Karpas-422 (cell line): ENCODE results near the gene BMERB1. TPM values are rescaled to one million over a fixed set of nuclear protein-coding genes. Genes with fewer than 3 reads are reported as not detected.

Experiments
- DNase-seq: peaks from one replicate; pipeline ENCODE4 v3.0.0-alpha.2; 2015
- H2AFZ ChIP-seq: fragments of 200-600 bp; sonication (generic); 2 replicates; pipeline ENCODE4 v1.6.1; 2014; ENCODE audit warnings: antibody characterized with exemption, low read length, mixed read lengths
- H3K27ac ChIP-seq: fragments of 200-600 bp; sonication (generic); 2 replicates; pipeline ENCODE4 v1.5.1; 2014; ENCODE audit warnings: mild to moderate bottlenecking, low read length, moderate library complexity
- H3K27me3 ChIP-seq: fragments of 200-600 bp; sonication (generic); 2 replicates; pipeline ENCODE4 v1.6.1; 2014; ENCODE audit warnings: low read length, mixed read lengths
- H3K36me3 ChIP-seq: fragments of 200-600 bp; sonication (generic); 2 replicates; pipeline ENCODE4 v1.6.1; 2014; ENCODE audit warnings: low read length, mixed read lengths; ENCODE audit not compliant: insufficient read depth
- H3K4me1 ChIP-seq: fragments of 200-600 bp; sonication (generic); 2 replicates; pipeline ENCODE4 v1.6.1; 2014; ENCODE audit warnings: mild to moderate bottlenecking, low read length, mixed read lengths
- H3K4me2 ChIP-seq: fragments of 200-600 bp; sonication (generic); 2 replicates; pipeline ENCODE4 v1.6.1; 2014; ENCODE audit warnings: low read length, low read depth, mild to moderate bottlenecking; ENCODE audit not compliant: poor library complexity, severe bottlenecking
- H3K4me3 ChIP-seq: fragments of 200-600 bp; sonication (generic); 2 replicates; pipeline ENCODE4 v1.5.1; 2014; ENCODE audit warnings: mild to moderate bottlenecking, antibody characterized with exemption, low read length, mixed read lengths
- H3K79me2 ChIP-seq: fragments of 200-600 bp; sonication (generic); 2 replicates; pipeline ENCODE4 v1.6.1; 2014; ENCODE audit warnings: mild to moderate bottlenecking, low read length, mixed read lengths
- H3K9ac ChIP-seq: fragments of 200-600 bp; sonication (generic); 2 replicates; pipeline ENCODE4 v1.6.0; 2014; ENCODE audit warnings: low read length
- H3K9me2 ChIP-seq: fragments of 200-600 bp; sonication (generic), shearing (Covaris generic); replicated peaks from 2 replicates; pipeline ENCODE4 v1.6.0; 2014; ENCODE audit warnings: mild to moderate bottlenecking, low read length, moderate library complexity; ENCODE audit not compliant: insufficient read depth
- H3K9me3 ChIP-seq: fragments of 300-700, 200-600 bp; sonication (generic); 2 replicates; pipeline ENCODE4 v1.6.1; 2014; ENCODE audit warnings: low read length, mixed read lengths
- H4K20me1 ChIP-seq: fragments of 200-600 bp; sonication (generic); 2 replicates; pipeline ENCODE4 v1.6.1; 2014; ENCODE audit warnings: mild to moderate bottlenecking, antibody characterized with exemption, low read length, low read depth; ENCODE audit not compliant: insufficient read depth
- total RNA-seq: library from RNA; depleted of rRNA; stranded (reverse); fragments of >200 nt; shearing (Covaris generic); gene quantifications from 2 replicates; pipeline ENCODE4 v1.2.3, GENCODE V29; 2014; ENCODE audit warnings: low replicate concordance; rRNA removed

BMERB1 gene
- total RNA-seq, 1 experiment from 2014 or later, result 0.22 TPM

DNA sequence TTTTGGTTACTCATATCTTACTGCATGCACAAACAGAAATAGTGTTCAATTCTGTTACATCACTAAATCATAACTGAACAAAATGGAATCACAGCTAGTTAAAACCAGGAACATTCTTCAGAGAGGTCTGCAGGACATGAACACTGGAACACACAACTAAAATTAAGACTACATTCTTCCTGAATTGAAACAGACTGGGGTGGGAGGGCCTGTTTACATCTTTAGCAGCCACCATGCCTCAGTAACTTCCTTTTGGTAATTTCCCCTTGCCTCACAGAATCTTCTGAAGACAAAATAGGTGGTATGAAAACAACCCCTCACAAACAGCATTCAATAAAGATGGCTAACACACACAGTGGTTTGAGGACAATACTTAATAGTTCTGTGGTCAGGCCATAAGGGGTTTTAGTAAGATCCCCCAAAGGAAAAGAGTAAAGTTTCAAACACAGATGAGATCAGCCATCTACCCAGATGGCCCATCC is 202.0 kb downstream of the BMERB1 start:
- no peak for DNase-seq
- no peaks in the 10 kb centered on the region for H4K20me1 ChIP-seq
- peaks cover 41% of the 10 kb centered on the region for H3K79me2 ChIP-seq
- peaks cover 58% of the 10 kb centered on the region for H3K4me1 ChIP-seq
- no peaks in the 10 kb centered on the region for H3K9me3 ChIP-seq
- H3K9me2 ChIP-seq, result no peaks in the 10 kb centered on the region
- no peak overlapping the region for H3K4me2 ChIP-seq
- H2AFZ ChIP-seq, result no peak overlapping the region
- no peaks in the 10 kb centered on the region for H3K27me3 ChIP-seq
- H3K9ac ChIP-seq, result no peak overlapping the region
- H3K36me3 ChIP-seq, result peaks cover 56% of the 10 kb centered on the region
- peak overlapping the region; percentile 62 for H3K27ac ChIP-seq
- no peak overlapping the region for H3K4me3 ChIP-seq

Other genes starting within 250 kb of the BMERB1 start
- gene NPIPA5, start 56.3 kb upstream of the BMERB1 start, total RNA-seq, result 4.1 and 6.4 TPM in 2 replicates
- not detected in 2 replicates for gene MPV17L, start 38.8 kb upstream of the BMERB1 start, total RNA-seq
- 58.6 and 73.1 TPM in 2 replicates for gene MARF1, start 208.6 kb downstream of the BMERB1 start, total RNA-seq
- gene NDE1, start 215.7 kb downstream of the BMERB1 start, total RNA-seq, result 39.4 and 63.0 TPM in 2 replicates